Fibroblast of skin of back (primary cell): ENCODE results near the gene DLG1.

Source experiments
- DNase-seq: peaks from one replicate; pipeline ENCODE4 v3.0.0-alpha.2; 2013

DLG1 gene

DNA sequence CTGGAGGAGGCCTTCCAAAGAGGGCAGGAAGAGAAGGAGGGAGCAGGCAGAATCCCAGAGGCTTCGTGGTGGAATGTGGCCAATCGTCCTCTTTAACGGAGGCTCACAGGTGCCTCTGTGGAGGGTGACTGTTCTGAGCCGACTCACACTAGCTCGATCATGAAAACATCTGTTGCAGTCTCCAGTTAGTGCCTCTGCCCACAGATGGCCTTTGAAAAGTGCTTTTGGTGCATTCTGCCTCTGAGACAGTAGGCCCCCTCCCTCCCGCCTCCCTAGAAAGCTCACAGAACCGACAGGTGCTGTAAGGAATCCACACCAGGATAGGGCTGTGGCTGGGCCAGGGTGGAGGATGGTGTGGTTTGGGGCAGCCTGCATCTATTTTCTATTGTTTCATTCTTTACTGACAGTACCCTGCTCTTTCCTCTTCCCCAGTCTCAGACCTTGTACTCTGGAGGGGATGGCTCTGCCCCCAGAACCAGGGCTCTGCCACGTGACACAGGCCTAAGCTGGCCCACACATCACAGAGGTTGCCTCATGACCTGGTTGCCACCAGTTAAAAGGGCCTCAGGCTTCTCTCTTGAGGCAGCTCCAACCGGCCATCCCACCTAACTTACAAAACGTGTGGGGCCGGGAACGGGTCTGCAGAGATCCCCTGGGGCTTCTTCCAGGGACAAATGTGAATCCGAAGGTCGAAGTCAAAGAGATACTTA, 302.6 kb downstream of the DLG1 start:
- no peak for DNase-seq

DNA sequence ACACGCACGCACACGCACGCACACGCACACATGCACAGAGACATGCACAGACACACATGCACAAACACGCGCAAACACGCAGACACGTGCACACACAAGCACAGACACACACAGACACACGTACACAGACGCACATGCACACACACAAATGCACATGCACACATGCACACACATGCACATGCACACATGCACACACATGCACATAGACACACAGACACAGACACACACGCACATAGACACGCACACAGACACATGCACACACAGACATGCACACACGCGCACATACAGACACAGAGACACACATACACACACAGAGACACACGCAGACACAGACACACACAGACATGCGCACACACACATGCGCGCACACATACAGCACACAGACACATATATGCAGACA, 303.4 kb downstream of the DLG1 start:
- no peak for DNase-seq

DNA sequence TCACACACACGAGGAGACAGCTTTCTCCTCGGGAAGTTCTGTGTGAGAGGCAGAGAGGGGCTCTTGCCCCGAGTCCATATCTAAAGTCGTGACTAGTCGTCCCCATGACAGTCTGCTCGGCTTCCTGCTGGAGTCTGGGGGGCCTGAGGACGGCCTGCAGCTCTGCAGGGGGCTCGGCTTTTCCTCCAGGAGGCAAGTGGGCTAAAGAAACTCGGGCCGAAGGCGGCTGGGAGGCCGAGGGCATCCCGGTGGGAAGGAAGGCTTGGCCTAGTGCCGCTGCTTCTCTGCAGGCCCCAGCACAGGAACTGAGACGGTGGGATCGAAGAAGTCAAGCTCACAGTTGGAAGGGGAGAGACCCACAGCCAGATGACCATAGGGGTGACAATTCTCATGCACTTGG, 304.4 kb downstream of the DLG1 start:
- no peak for DNase-seq
